Upper lobe of left lung (tissue), 6 donors: ENCODE data around the gene IL11RA. TPM values are rescaled to one million over a fixed set of nuclear protein-coding genes. Genes with fewer than 3 reads are reported as not detected.
A peak's percentile ranks its signal among the peaks of the same experiment; 100 is the strongest.

Experiments used
- ATAC-seq, 2 donors: fragments of 200-7000 bp; cut with Tn5 transposase; one replicate each; pipeline ENCODE4 v1.9.1; 2022; ENCODE audit warnings: mild to moderate bottlenecking in 2 of 2, moderate library complexity in 2 of 2; ENCODE audit not compliant: low FRiP score in 2 of 2
- DNase-seq, 2 donors: peaks; one replicate each; pipeline ENCODE4 v3.0.0-alpha.2; 2019 to 2020
- H3K27ac ChIP-seq, 4 donors: fragments of 200-600 bp; sonication (generic); one replicate each; pipeline ENCODE4 v1.5.1; 2016 to 2019
- H3K27me3 ChIP-seq, 4 donors: fragments of 200-600 bp; sonication (generic); one replicate each; pipeline ENCODE4 v1.5.1; 2017 to 2019
- H3K36me3 ChIP-seq, 4 donors: fragments of 200-600 bp; sonication (generic); one replicate each; pipeline ENCODE4 v1.5.1; 2016 to 2019
- H3K4me1 ChIP-seq, 4 donors: fragments of 200-600 bp; sonication (generic); one replicate each; pipeline ENCODE4 v1.5.1; 2018 to 2019
- H3K4me3 ChIP-seq, 4 donors: fragments of 200-600 bp; sonication (generic); one replicate each; pipeline ENCODE4 v1.5.1; 2017 to 2019; ENCODE audit warnings: mild to moderate bottlenecking in 2 of 4, moderate library complexity in 1 of 4
- H3K9me3 ChIP-seq, 4 donors: fragments of 200-600 bp; sonication (generic); one replicate each; pipeline ENCODE4 v1.5.1; 2018 to 2019
- EP300 ChIP-seq, 4 donors: sonication (generic); formaldehyde crosslinking; IDR thresholded peaks; one replicate each; pipeline ENCODE4 v1.5.1; 2017; ENCODE audit warnings: antibody characterized with exemption in 4 of 4, control low read depth in 2 of 4
- POLR2A ChIP-seq, 4 donors: fragments of 450-650 bp; IDR thresholded peaks; one replicate each; pipeline ENCODE4 v1.5.1; 2016 to 2017; ENCODE audit warnings: antibody characterized with exemption in 4 of 4, mild to moderate bottlenecking in 2 of 4
- POLR2AphosphoS5 ChIP-seq, 2 donors: sonication (generic); formaldehyde crosslinking; IDR thresholded peaks; one replicate each; pipeline ENCODE4 v1.5.1; 2017; ENCODE audit warnings: antibody characterized with exemption in 2 of 2
- WGBS, 2 donors: methylation state at CpG; one replicate each; pipeline ENCODE4 v1.1.5; 2017 to 2018; 5-methylcytosine and 5-hydroxymethylcytosine counted together
- total RNA-seq, 6 donors: library from RNA; depleted of rRNA in 4 of 6; stranded (reverse); fragments of >200 nt in 4 of 6; gene quantifications; one replicate each; pipeline versions ENCODE4 v1.1.0 to v1.2.1, GENCODE V29; 2016 to 2021
- TF ChIP-seq, protein P1 (sequence below), 6 experiments: fragments of 450-650 bp in 4 of 6; fragments of 200-600 bp in 2 of 6; sonication (generic) in 2 of 6; IDR thresholded peaks; one replicate each; pipeline ENCODE4 v1.5.1; 2016 to 2019; ENCODE audit warnings: antibody characterized with exemption in 6 of 6
- donor health status: DM: no; HTN: no; CAD: no; lungs with moderate emphysema.
- donor health status: DM: no; HTN: yes; CAD: no; lungs with severe emphysema.

IL11RA gene
- total RNA-seq, 6 donors from 2014 or later: 14.5 to 49.2 (median 23.7) TPM

DNA sequence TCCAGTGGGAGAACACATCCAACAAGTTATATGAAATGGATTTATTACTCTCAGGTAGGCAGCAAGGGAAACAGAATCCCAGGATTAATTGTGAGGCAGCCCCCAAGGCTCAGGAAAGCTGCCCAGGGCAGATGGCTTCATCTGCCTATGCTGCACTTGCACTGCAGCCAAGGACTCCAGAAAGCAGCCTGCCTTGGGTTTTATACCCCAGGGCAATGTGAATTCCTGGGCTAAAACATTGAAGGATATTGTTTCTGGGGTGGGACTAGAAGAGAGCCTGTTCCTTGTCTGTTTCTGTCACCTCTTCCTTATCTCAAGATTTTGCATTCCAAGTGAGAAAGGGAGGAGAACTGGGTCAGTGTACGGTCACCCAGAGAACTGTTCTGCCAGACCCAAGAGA is 19.3 kb downstream of the IL11RA start:
- 68 to 82% methylated on average over 1 of the region's 1 CpG for WGBS, 2 donors
- H3K27me3 ChIP-seq: no peaks in the 10 kb centered on the region
- DNase-seq (no peak), ATAC-seq (no peak)
- peaks cover 0 to 4% (median 0%) of the 10 kb centered on the region in 4 donors for H3K36me3 ChIP-seq
- no peak overlapping the region for H3K4me3 ChIP-seq
- peaks cover 0 to 5% (median 0%) of the 10 kb centered on the region in 4 donors for H3K9me3 ChIP-seq
- peaks cover 0 to 14% (median 7%) of the 10 kb centered on the region in 4 donors for H3K4me1 ChIP-seq
- H3K27ac ChIP-seq: no peak overlapping the region
- TF ChIP-seq, protein P1, sequence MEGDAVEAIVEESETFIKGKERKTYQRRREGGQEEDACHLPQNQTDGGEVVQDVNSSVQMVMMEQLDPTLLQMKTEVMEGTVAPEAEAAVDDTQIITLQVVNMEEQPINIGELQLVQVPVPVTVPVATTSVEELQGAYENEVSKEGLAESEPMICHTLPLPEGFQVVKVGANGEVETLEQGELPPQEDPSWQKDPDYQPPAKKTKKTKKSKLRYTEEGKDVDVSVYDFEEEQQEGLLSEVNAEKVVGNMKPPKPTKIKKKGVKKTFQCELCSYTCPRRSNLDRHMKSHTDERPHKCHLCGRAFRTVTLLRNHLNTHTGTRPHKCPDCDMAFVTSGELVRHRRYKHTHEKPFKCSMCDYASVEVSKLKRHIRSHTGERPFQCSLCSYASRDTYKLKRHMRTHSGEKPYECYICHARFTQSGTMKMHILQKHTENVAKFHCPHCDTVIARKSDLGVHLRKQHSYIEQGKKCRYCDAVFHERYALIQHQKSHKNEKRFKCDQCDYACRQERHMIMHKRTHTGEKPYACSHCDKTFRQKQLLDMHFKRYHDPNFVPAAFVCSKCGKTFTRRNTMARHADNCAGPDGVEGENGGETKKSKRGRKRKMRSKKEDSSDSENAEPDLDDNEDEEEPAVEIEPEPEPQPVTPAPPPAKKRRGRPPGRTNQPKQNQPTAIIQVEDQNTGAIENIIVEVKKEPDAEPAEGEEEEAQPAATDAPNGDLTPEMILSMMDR (IDR thresholded peaks at IDR 0.05): no peak
- TF ChIP-seq POLR2A (IDR thresholded peaks at IDR 0.05): no peak

DNA sequence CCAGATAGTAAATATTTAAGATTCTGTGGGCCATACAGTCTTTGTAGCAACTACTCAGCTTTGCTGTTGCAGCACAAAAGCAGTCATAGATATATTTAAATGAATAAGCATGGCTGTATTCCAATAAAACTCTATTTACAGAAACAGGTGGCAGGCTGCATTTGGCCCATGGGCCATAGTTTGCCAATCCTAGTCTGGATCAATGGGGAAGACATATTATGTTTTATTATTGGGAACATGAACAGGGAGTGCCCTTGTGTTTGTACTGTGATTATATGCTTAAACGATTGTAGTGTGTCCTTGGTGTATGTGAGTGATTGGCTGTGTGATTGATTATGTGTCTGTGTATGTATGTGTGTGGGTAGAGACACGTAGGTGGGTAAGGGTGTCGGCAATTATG is 22.5 kb downstream of the IL11RA start:
- H3K27me3 ChIP-seq: no peaks in the 10 kb centered on the region
- no peaks in the 10 kb centered on the region for H3K36me3 ChIP-seq
- H3K4me1 ChIP-seq: no peaks in the 10 kb centered on the region
- WGBS, 2 donors: 89 to 90% methylated on average over 3 of the region's 3 CpGs
- TF ChIP-seq EP300 (IDR thresholded peaks at IDR 0.05): no peak
- TF ChIP-seq POLR2A (IDR thresholded peaks at IDR 0.05): no peak
- TF ChIP-seq POLR2AphosphoS5 (IDR thresholded peaks at IDR 0.05): no peak
- TF ChIP-seq, protein P1 (IDR thresholded peaks at IDR 0.05): no peak
- H3K27ac ChIP-seq: no peak overlapping the region
- H3K4me3 ChIP-seq: no peak overlapping the region
- DNase-seq (no peak), ATAC-seq (no peak)
- H3K9me3 ChIP-seq: peaks cover 0 to 5% (median 0%) of the 10 kb centered on the region in 4 donors

DNA sequence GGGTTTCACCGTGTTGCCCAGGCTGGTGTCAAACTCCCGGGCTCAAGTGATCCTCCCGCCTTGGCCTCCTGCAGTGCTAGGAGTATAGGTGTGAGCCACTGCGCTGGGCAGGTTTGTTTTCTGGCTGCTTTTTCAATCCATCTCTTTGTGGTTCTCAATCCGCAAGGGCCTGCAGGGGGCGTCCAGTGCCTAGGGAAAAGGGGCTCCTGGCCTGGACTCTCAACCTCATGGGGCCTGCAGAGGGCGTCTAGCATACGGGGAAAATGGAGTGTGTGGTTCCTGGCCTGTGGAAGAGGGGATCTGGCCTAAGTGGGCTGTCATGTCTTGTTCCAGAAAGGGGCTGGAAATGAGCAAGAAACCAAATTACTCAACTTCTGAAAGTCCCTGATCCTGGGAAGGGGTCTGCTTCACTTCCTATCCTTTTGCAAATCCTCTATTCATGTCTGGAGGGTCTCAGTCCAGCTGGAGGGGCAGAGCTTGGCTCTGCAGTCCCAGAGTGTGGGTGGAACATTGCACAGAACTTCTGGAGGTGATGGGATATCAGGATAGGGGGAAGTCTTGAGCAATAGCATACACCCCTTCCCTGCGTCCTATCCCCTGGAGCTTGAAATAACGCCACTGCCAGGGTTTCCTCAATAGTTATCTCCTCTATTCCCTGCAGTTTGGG is 23.2 kb downstream of the IL11RA start:
- H3K27me3 ChIP-seq: no peaks in the 10 kb centered on the region
- ATAC-seq (peak; percentile 56 to 74), DNase-seq (peak in 1 of 2 donors; percentile 41)
- no peaks in the 10 kb centered on the region for H3K36me3 ChIP-seq
- no peak overlapping the region for H3K4me3 ChIP-seq
- H3K4me1 ChIP-seq: no peaks in the 10 kb centered on the region
- no peak for TF ChIP-seq EP300 (IDR thresholded peaks at IDR 0.05)
- TF ChIP-seq POLR2AphosphoS5 (IDR thresholded peaks at IDR 0.05): no peak
- no peak for TF ChIP-seq POLR2A (IDR thresholded peaks at IDR 0.05)
- TF ChIP-seq, protein P1 (IDR thresholded peaks at IDR 0.05): peak; percentile 27 to 55 (median 34)
- H3K27ac ChIP-seq: no peak overlapping the region
- WGBS, 2 donors: 45 to 54% methylated on average over 10 of the region's 10 CpGs
- no peaks in the 10 kb centered on the region for H3K9me3 ChIP-seq

- Histone ChIP-seq H3K9me3 (no peaks in the 10 kb centered on the region), H3K27ac (no peak overlapping the region), H3K4me3 (no peak overlapping the region), H3K4me1 (no peaks in the 10 kb centered on the region), H3K36me3 (peaks cover 0 to 1% (median 0%) of the 10 kb centered on the region in 4 donors), H3K27me3 (no peaks in the 10 kb centered on the region)
- 94 to 98% methylated on average over 2 of the region's 2 CpGs for WGBS, 2 donors
- TF ChIP-seq EP300 (IDR thresholded peaks at IDR 0.05): no peak
- TF ChIP-seq POLR2A (IDR thresholded peaks at IDR 0.05): no peak
- TF ChIP-seq, protein P1 (IDR thresholded peaks at IDR 0.05): no peak
- TF ChIP-seq POLR2AphosphoS5 (IDR thresholded peaks at IDR 0.05): no peak
- DNase-seq (no peak), ATAC-seq (no peak)
Measured at GRCh38 chr9:34675869-34676268, 23.9 kb downstream of the IL11RA start.

GRCh38 chr9:34684145-34684544 is 32.2 kb downstream of the IL11RA start:
- no peaks in the 10 kb centered on the region for H3K9me3 ChIP-seq
- H3K4me1 ChIP-seq: peaks cover 0 to 5% (median 0%) of the 10 kb centered on the region in 4 donors
- WGBS, 2 donors: 86 to 90% methylated on average over 4 of the region's 4 CpGs
- no peak for DNase-seq
- no peak overlapping the region for H3K27ac ChIP-seq
- no peak overlapping the region for H3K4me3 ChIP-seq
- peaks cover 0 to 4% (median 0%) of the 10 kb centered on the region in 4 donors for H3K36me3 ChIP-seq
- no peaks in the 10 kb centered on the region for H3K27me3 ChIP-seq
- no peak for ATAC-seq
- no peak for TF ChIP-seq POLR2AphosphoS5 (IDR thresholded peaks at IDR 0.05)
- TF ChIP-seq EP300 (IDR thresholded peaks at IDR 0.05): no peak
- TF ChIP-seq, protein P1 (IDR thresholded peaks at IDR 0.05): no peak
- no peak for TF ChIP-seq POLR2A (IDR thresholded peaks at IDR 0.05)
